NCI-H2107 treated with DMSO at 0.1 percent for 48 hours (cell line): Measurements from ENCODE around the gene DDX1.

ENCODE experiments used
- DNase-seq: peaks from one replicate; lab custom pipeline; 2025; ENCODE audit not compliant: unreplicated experiment; lab: John Stamatoyannopoulos, UW

DDX1 gene

GRCh38 chr2:15561574-15562344 is 29.9 kb upstream of the DDX1 start:
- peak; percentile 28 for DNase-seq

- DNase-seq = no peak
These were observed 29.2 kb upstream of the DDX1 start for GRCh38 chr2:15562354-15563031.

- DNase-seq = no peak
These were observed 28.2 kb upstream of the DDX1 start for GRCh38 chr2:15563227-15564100.

GRCh38 chr2:15565392-15565791 is 26.3 kb upstream of the DDX1 start:
- no peak for DNase-seq

GRCh38 chr2:15565994-15566671 is 25.5 kb upstream of the DDX1 start:
- DNase-seq = no peak

- DNase-seq = no peak
These were observed 24.8 kb upstream of the DDX1 start for GRCh38 chr2:15566912-15567311.

GRCh38 chr2:15568874-15569273 is 22.8 kb upstream of the DDX1 start:
- no peak for DNase-seq

- DNase-seq = no peak
These were observed 21.6 kb upstream of the DDX1 start for GRCh38 chr2:15570104-15570503.

GRCh38 chr2:15571729-15572128 is 19.9 kb upstream of the DDX1 start:
- no peak for DNase-seq

- peak; percentile 86 for DNase-seq
These were observed 14.5 kb upstream of the DDX1 start for GRCh38 chr2:15577071-15577735.

GRCh38 chr2:15579641-15580040 is 12.0 kb upstream of the DDX1 start:
- DNase-seq = no peak

GRCh38 chr2:15580451-15580850 is 11.2 kb upstream of the DDX1 start:
- DNase-seq = no peak

GRCh38 chr2:15582710-15583357 is 8.8 kb upstream of the DDX1 start:
- DNase-seq = no peak

GRCh38 chr2:15583826-15584225 is 7.8 kb upstream of the DDX1 start:
- no peak for DNase-seq

- no peak for DNase-seq
These were observed 7.4 kb upstream of the DDX1 start for GRCh38 chr2:15584316-15584715.

GRCh38 chr2:15584767-15585469 is 6.8 kb upstream of the DDX1 start:
- no peak for DNase-seq

- peak; percentile 80 for DNase-seq
These were observed 3.2 kb upstream of the DDX1 start for GRCh38 chr2:15588329-15588919.

GRCh38 chr2:15591373-15591691 is 336 bp upstream of the DDX1 start:
- DNase-seq = no peak

GRCh38 chr2:15593327-15593705 is 1.6 kb downstream of the DDX1 start:
- DNase-seq = no peak
